Stimulated activated CD4-positive, alpha-beta T cell treated with anti-CD3 and anti-CD28 coated beads, Interleukin-1b, Interleukin-23, amount 100 ng/mL, for 24 hours (primary cell): ENCODE data around the gene AFMID.
A peak's percentile ranks its signal among the peaks of the same experiment; 100 is the strongest.
"Not testable (repeated sequence)": the region's sequence is repeated elsewhere in the genome, so short reads cannot be mapped to it uniquely, and the experiment has no call there.

Source experiments
- DNase-seq, 4 experiments: peaks; one replicate each; pipeline ENCODE4 v3.0.0-alpha.2; 2020; ENCODE audit warnings: low read depth in 4 of 4, low spot score in 1 of 4

Gene AFMID

DNA sequence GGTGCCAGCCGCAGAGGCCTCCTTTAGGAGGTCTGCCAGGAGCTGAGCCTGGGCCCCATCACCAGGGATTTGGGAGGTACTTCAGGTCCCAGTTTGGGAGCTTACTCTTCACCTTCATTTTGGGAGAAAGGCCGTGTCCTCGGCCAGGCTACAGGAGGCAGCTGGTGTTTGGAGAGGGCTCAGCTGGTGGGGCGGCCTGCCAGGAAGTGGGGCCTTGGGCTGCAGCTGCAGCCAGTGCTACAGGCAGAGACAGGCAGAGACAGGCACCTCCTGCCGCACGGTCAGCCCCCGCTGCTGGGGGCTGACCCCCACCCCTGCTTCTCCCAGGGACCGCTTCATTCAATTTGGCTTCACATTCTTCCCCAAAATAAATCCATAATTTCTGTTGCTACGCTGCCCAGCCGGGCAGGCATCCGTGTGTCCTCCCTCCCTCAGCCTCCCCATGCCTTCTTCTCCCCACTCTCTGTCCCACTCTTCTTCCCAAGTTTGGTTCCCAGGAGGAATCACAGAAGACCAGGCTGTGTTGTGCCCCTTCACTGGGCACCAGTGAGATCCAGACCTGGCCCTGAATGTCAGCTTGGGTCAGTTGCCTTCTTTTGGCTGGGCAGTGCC lies 50.3 kb downstream of the AFMID start:
- no peak for DNase-seq

DNA sequence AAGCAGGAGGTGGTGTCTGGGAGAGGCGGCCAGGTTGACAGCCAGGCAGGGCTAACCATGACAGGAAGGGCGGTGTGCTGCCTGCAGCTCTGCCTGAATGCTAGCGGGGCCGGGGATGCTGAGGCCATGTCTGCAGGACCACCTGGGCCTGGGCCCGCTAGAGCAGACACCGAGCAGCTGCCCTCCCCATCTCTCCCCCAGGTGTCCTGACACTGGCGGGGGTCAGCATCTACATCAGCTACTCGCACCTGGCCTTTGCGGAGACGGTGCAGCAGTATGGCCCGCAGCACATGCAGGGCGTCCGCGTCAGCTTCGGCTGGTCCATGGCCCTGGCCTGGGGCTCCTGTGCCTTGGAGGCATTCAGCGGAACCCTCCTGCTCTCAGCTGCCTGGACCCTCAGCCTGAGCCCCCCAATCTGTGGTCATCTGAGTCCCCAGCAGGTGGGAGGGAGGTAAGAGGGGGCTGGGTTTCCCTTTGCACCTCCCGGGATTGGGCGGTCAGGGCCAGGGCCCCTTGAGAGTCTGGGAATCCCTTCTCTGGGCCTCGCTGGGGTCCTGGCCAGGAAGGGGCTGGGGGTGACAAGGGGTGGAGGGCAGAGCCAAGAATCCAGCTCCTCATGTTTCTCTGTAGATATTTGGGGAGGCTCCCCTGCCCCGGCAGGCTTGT lies 51.8 kb downstream of the AFMID start:
- no peak for DNase-seq

DNA sequence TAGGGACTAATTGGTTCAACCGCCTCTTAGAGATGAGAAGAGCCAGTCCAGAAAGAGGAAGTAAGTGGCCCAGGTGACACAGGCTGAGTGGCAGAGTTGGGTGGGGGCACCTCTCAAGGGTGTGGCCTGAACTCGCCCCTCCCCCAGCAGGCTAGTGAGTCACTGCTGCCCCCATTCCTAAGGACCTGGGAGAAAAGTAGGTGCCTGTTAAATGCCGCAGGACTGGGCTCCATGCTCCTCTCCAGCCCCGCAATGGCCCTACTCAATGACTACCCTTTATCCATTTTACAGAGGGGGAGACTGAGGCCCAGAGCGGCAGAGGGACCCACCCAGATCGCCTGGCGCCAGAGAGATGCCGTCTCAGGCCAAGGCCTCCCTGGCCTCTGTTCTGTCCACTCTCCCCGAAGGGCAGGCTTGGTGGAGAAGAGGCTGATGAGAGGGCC lies 52.3 kb downstream of the AFMID start:
- no peak for DNase-seq

DNA sequence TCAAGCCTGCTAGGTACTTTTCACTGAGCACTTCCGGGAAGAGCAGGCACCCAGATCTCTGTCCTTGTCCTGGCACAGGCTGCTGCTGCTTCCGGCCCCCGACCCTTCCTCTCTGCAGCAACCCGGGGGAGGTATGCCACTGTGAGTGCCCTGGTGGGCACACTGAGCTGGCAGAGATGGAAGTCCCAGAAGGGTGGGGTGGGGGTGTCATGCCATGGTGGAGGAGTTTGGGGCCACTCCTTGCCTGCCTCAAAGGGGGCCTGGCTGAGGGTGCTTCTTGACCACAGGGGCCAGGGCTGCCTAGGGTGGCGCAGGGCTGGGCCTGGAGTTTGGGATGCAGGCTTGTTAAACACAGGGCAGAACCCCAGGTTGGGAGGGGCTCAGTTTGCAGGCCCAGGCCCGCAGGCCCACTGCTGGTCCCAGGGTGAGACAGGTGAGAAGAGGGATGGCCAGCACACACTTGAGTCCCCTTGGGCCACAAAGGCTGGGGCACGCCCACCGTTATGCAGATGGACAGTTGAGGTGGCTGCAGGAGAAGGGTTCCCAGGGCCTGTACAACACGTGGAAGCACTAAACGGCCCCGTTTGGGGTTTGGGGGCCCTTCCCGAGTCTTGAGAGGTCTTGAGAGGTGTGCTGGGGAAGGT lies 53.0 kb downstream of the AFMID start:
- no peak for DNase-seq

DNA sequence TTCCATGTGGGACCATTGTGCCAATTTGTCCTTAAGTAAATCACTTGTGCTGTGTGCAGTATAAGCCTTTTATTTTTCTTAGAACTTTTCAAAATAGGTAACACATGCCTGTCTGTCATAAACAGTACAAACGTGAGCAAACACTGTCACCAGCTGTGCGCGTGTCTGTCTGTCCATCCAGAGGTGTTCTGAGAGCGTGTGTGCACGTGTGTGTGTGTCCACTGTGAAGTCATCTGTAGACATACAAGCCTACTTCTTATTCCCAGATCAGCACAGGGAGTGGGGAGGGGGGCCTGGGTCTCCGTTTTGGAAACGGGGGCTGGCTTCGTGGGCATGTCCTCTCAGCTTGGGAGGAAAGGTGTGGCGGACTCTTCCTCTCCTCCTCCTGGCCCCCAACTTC lies 53.7 kb downstream of the AFMID start:
- DNase-seq: no peak

DNA sequence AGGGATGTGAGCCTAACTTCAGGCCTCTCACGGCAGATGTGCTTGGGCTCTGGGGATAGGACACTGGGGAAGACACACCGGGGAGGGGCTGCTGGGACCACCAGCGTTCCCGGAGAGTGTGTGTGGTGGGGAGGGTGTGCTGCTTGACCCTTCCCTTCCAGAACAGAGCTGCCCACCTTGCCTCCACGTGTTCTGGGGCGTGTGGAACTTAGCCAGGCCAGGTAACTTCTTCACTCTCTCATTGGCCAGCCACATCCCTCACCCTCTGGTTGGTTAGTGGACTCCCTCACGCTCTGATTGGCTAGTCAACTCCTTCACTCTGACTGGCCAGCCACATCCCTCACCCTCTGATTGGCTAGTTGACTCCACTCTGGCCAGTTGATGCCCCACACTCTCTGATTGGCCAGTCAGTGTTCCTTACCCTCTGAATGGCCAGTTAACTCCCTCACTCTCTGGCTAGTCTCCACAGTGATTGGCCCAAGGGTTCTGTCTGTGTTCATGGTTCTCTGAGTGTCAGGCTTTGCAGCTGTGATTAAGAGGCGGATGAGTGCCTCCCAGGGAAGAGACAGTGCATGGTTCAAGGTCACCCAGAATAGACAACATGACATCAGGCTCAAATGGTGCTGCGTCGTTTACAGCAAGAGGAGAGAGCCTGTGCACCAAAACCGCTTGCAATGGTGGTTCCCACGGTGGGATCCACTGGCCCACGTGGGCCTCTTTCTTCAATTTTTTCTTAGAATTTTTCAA lies 54.3 kb downstream of the AFMID start:
- no peak for DNase-seq

DNA sequence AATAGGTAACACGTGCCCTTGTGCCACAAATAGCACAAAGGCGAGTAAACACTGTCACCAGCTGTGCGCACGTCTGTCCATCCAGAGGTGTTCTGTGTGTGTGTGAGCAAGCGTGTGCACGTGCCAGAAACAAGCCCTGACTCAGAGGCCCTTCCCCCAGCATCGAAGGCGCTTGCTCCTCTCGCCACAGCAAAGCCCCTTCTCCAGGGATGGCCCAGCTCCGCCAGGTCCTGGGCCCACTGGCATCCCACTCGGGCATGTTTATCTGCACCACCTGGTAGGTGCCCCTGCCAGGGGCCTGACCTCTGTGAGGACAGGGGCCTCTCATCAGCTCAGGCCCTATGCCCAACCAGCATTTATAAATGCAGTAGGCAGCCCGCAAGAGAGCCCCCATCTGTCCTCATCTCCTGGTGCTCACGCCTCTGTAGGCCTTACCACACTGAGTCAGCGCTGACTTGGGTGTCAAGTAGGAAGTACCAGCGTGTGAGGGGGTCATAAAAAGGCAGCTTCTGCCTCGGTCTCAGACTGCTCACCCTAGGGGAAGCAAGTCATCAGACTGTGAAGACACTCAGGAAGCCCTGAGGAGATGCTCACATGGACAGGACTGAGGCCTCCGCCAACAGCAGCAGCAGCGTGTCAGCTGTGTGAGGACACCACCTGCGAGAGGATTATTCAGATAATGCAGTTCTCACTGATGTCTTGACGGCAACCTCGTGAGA lies 55.0 kb downstream of the AFMID start:
- DNase-seq: no peak

DNA sequence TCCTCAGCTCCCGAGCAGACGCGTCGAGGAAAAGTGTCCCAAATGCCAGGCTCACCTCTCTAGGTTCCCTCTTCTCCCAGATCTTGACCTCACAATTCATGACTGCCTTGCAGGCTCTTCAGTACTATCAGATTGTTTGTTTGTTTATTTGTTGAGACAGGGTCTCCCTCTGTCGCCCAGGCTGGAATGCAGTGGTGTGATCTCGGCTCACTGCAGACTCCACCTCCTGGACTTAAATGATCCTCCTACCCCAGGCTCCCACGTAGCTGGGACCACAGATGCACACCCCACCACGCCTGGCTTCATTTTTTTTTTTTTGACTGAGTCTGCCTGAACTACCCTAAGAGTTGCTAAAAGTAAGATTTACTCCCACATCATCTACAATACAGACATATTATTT lies 60.1 kb downstream of the AFMID start:
- DNase-seq: no peak

DNA sequence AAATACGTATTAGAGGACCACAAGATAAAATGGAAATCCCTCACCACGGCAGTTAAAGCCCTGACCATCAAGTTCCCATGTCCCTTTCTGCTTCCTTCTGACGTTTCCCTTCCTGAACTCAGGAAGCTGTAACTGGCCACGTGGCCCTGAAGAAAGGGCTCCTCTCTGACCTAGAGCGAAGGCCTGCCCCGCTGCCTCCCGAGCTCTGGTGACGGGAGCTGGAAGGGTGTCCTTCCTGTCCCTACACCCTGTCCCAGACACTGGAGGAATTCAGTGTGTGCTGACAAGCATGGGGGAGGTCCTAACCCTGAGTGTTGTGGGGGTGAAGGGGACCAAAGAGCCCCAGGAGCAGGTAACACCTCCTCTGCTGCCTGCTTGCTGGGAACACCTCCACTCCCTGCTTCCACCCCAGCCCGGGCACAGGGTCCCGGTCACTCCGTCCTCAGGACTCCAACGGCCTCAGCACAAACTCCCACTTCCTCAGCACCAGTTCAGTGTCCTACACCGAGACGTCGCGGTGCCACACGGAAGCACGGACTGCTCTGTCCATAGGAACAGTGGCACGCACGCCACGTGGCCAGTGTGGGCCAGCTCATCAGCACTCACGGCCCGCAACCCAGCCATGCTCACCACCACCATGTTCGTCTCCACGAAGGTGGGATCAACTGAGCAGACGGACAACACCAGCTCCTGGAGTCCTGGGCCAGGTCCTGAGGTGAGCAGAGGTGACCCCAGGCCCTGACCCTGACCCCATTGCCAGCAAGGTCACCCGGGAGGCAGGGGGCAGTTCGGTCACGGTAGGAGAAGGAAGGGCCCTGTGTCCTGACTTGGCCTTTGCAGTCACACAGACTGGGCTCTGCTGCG lies 61.1 kb downstream of the AFMID start:
- no peak for DNase-seq

DNA sequence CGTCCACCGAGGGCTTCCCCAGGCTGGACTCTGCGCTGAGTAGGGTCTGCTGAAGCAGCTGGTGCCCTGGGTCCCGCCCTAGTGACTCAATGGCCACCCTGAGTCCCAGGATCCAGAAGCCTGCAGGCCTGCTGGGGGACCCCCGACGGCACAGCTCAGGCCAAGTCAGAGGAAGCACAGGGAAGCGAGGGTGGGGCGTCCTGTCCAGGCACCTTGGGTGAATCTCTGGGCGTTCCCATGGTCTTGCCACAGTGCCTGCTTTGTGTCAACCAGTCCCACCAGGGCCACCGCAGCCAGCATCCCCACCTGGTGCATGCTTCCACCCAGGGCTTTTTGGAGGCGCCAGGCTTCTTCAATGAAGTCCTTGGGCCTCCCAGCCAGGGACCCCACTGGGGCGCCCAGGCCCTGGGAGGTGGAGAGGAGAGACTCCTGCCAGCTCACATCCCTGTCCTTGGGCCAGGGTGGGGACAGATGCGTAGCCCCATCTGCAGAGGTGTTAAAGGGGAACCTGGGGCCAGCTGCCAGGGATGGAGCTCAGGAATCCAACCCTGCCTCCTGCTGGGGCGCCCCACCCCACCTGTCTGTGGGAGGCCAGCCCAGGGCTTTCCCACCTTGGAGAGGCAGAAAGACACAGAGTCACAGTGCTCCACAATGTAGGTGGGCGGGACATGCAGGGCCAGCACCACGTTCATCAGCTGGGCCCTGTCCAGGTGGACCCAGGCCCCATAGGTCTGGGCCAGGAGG lies 62.1 kb downstream of the AFMID start:
- DNase-seq: no peak

DNA sequence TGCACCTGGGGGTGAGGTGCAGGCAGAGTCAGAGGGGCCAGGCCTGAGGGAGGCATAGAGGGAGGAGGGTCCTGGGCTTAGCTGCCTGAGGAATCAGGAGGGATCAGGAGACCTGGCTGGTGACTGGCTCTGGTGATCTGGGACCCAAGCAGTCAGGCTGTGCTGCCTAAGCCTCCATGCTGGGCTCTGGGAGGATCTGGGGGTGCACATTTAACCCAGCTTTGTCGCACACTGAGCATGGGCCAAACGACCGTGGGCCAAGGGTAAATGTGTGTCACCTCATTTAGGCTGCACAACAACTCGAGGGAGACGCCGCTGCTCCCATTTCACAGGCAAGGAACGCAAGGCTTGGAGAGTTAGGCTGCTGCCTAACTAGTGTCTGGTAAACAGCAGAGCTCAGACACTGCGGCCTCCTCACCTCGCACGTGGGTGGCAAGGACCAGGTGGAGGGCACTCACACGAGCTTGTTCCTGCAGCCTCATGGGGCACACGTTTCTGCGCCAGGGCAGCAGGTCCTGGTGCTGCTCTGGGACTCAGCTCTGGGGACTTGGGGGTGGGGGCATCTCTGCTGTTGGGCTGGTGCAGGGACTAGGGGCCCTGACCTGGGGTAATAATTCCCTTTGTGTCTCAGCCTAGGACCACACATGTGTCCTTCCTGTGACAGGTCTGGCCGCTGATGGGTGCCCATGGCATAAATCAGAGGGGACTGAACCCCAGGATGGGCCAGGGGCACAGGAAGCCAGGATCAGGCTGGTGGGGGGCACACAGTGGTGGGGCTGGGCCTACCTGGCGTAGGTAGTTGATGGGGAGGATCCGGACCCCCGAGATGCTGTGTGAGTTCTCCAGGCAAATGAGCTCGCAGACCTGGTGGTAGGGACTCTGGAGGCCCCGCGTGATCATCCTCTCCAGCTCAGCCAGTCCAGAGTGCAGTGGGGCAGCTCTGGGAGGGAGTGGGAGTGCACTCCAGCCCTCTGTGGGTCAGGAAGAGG lies 63.0 kb downstream of the AFMID start:
- DNase-seq: no peak

DNA sequence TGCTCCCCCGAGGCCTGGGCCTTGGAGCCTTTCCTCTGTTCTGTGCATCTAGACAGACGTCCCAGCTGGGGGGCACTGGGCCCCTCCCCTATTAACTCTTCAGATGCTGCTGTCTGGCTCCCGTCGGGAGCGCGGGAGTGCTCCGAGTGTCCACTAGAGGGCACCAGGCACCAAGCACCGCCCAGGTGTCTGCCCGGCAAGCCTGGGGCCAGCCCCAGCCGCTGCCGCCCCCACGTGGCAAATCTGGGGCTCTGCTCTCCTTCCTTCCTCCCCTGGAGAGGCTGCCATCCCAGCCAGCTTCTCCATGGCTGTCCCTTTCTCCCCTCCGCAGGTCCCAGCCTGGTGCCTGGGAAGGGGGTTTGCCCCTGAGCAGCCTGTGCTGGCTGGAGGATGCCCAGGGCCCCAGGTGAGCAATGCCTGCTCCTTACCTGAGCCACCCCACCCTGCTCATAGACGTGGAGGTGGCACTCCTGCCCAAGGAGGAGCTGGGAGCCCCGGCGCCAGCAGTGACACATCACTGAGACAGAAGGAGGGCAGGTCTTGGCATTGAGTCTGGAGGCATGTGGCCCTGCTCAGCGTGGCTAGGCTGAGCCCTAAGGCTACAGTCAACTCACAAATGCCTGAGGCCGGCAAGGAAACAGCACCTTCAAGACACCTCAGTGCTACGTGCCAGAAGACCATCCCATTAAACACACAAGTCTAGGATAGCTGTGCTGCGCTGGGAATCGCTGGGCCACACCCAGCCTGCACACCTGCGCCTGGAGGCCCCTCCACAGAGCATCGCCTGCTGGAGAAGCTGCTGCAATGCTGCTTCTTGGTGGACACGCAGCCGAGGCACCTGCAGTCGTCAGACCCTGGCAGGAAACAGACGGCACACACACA lies 64.0 kb downstream of the AFMID start:
- peak; percentile 60 to 80 (median 78) for DNase-seq

DNA sequence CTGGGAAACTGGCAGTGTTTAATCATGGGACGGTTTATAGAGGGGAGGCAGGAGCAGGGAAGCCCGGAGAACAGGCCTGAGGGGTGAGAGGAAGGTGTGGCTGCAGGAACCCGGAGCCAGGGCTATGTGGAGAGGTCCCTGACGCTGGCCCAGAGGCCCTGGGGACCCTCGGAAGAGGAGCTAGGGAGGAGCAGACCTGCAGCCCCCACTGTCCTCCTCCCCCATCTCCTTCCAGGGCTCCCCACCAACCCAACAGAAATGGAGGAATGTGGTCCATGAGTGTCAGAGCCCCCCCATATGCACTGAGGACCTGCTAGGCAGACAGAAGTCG lies 64.6 kb downstream of the AFMID start:
- DNase-seq: no peak

DNA sequence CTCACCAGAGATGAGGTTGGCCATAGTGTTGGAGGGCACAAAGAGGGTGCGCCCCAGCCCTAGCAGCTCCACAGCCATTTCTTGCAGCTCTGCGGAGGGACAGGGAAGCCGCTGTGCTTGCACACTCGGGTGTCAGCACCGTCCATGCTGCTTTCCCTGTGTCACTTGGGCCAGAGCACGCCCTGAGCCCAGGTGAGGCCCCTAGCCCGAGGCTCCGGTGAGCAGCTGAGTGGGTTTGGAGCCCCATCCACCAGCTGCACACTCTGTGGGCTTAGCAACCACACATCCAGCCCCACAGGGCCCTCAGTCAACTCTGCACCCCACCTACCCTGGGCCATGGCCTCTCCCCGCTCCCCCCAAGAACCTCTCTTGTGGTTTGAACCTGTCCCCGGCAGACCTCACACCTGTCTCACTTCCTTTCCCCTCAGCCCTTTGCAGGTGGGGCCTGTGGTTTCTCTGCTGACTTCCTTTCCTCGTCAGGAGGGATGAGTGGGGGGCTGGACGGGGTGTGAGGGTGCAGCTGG lies 65.0 kb downstream of the AFMID start:
- DNase-seq: peak in 1 of 4 experiments; percentile 16

DNA sequence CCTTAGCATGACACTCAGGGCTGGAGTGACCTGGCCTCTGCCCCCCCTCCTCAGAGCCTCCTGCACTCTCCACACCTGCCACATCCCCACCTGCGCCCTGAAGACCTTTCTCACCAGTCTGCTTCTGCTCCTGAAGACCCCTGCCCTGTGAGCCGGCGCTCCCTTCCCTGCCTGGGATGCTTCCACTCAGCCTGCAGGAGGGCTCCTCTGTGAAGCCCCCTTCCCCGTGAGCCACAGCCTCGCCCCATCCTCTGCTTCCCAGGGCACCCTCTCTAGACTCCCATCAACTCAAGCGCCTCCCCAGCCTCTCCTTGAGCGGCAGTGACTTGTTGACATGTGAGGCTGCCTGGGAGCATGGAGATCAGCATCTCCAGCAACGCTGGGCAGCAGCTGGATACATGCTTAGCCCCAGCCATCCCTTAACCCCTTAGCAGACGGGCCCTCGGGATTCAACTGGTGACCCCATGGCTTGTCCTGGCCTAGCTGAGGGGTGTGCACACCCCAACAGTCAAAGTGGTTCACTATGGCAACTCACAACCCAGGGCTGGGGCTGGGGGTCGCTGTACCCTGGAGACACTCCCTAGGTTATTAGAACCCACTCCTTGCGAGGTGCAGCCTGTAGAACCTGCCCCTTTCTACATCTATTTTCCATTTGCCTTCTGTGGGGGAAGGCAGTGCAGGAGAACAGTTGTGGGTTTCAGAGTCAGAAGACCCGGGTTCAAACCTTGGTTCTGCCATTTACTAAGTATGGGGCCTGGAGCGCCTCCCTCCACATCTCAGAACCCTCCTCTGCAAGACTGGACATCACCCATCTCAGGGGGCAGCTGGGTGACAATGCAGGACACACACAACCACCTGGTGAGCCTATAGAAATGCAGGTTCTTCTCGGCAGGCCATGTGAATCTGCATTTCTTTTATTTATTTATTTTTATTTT lies 65.8 kb downstream of the AFMID start:
- DNase-seq: no peak

DNA sequence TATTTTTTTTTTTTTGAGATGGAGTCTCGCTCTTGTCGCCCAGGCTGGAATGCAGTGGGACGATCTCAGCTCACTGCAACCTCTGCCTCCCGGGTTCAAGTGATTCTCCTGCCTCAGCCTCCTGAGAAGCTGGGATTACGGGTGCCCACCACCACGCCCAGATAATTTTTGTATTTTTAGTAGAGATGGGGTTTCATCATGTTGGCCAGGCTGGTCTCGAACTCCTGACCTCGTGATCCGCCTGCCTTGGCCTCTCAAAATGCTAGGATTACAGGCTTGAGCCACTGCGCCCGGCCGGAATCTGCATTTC lies 66.4 kb downstream of the AFMID start:
- not testable (repeated sequence) for DNase-seq
